Smooth muscle cell (in vitro differentiated cells): ENCODE data around the gene RFXANK. TPM values are rescaled to one million over a fixed set of nuclear protein-coding genes. Genes with fewer than 3 reads are reported as not detected.
A peak's percentile ranks its signal among the peaks of the same experiment; 100 is the strongest.

ENCODE experiments used
- DNase-seq: peaks from one replicate; lab custom pipeline; 2025; ENCODE audit not compliant: unreplicated experiment; lab: John Stamatoyannopoulos, UW
- H2AFZ ChIP-seq: fragments of 200-600 bp; sonication (generic); 2 replicates; pipeline ENCODE4 v1.6.0; 2016; ENCODE audit warnings: antibody characterized with exemption, low read depth, mild to moderate bottlenecking
- H3F3A ChIP-seq: fragments of 200-600 bp; sonication (generic); 2 replicates; pipeline ENCODE4 v1.6.0; 2017; ENCODE audit warnings: antibody characterized with exemption, low read depth
- H3K27ac ChIP-seq: fragments of 200-600 bp; sonication (generic); 2 replicates; pipeline ENCODE4 v1.5.1; 2016; ENCODE audit warnings: low read depth, mild to moderate bottlenecking
- H3K27me3 ChIP-seq: fragments of 200-600 bp; sonication (generic); 2 replicates; pipeline ENCODE4 v1.6.1; 2016; ENCODE audit warnings: low read depth, mild to moderate bottlenecking
- H3K36me3 ChIP-seq: fragments of 200-600 bp; sonication (generic); 2 replicates; pipeline ENCODE4 v1.5.1; 2016; ENCODE audit warnings: low read depth
- H3K4me1 ChIP-seq: fragments of 200-600 bp; sonication (generic); 2 replicates; pipeline ENCODE4 v1.5.1; 2016; ENCODE audit warnings: low read depth
- H3K4me2 ChIP-seq: fragments of 200-600 bp; sonication (generic); 2 replicates; pipeline ENCODE4 v1.6.0; 2016; ENCODE audit warnings: mild to moderate bottlenecking
- H3K4me3 ChIP-seq: fragments of 200-600 bp; sonication (generic); 2 replicates; pipeline ENCODE4 v1.5.1; 2016; ENCODE audit warnings: mild to moderate bottlenecking
- H3K79me2 ChIP-seq: fragments of 200-600 bp; sonication (generic); 2 replicates; pipeline ENCODE4 v1.6.0; 2016; ENCODE audit warnings: low read depth, mild to moderate bottlenecking
- H3K9ac ChIP-seq: fragments of 200-600 bp; sonication (generic); 2 replicates; pipeline ENCODE4 v1.6.0; 2016; ENCODE audit warnings: low read depth
- H3K9me3 ChIP-seq: fragments of 200-600 bp; sonication (generic); replicated peaks from 2 replicates; pipeline ENCODE4 v1.5.1; 2016; ENCODE audit warnings: low read depth
- H4K20me1 ChIP-seq: fragments of 200-600 bp; sonication (generic); 2 replicates; pipeline ENCODE4 v1.6.0; 2016; ENCODE audit warnings: low read depth
- CTCF ChIP-seq: fragments of 200-600 bp; sonication (generic); IDR thresholded peaks from 2 replicates; pipeline ENCODE4 v1.5.1; 2017; ENCODE audit warnings: borderline replicate concordance, mild to moderate bottlenecking, antibody characterized with exemption; ENCODE audit not compliant: insufficient read depth, poor library complexity, severe bottlenecking
- WGBS: methylation state at CpG from one replicate; pipeline ENCODE4 v1.1.7; 2016; ENCODE audit warnings: low lambda C conversion rate; 5-methylcytosine and 5-hydroxymethylcytosine counted together
- polyA plus RNA-seq: library from polyadenylated mRNA; unstranded; fragments of >200 nt; fragmentation: Nextera tagmentation; extraction: Ambion mirVana; gene quantifications from 2 replicates; pipeline ENCODE4 v1.2.1, GENCODE V29; 2016
- total RNA-seq: library from RNA; depleted of rRNA; stranded (reverse); fragments of >200 nt; gene quantifications from 2 replicates; pipeline ENCODE4 v1.2.3, GENCODE V29; 2014

Gene RFXANK
- total and polyA plus RNA-seq, 2 experiments from 2014 or later, result 59.6 to 94.8 TPM

DNA sequence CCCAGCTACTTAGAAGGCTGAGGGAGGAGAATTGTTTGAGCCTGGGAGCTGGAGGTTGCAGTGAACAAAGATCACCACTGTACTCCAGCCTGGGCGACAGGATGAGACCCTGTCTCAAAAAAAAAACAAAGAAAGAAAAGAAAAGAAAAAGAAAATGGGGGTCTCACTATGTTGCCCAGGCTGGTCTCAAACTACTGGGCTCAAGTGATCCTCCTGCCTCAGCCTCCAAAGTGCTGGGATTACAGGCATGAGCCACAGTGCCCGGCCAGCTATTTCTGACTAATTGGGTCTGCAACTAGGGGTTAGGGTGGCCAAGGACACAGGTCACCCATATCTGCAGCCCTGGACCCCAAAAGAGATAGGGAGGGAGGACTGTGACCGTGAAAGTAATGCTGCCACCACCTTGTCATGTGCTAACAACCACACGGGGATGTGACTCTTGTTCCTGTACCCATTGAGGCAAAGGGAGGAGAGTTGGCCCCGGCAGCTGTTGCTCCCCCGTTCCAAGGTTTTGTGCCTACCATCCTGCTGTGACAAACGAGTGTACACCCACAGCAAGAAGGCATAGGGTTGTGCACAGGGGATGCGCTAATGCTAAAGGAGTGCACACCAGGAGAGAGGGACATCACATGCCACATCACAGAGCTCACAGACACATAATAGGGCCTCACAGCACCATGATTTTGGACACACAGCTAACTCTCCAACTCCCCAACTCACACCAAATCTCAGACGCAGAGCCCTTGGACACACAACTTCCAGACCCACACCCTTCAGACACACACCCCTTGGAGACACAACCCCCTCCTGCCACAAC is 22.6 kb upstream of the RFXANK start:
- no peaks in the 10 kb centered on the region for H3K79me2 ChIP-seq
- no peaks in the 10 kb centered on the region for H3K36me3 ChIP-seq
- peak overlapping the region; percentile 38 for H3K4me3 ChIP-seq
- no peaks in the 10 kb centered on the region for H3F3A ChIP-seq
- no peak for TF ChIP-seq CTCF
- H3K4me1 ChIP-seq, result no peaks in the 10 kb centered on the region
- no peak overlapping the region for H3K9ac ChIP-seq
- DNase-seq, result no peak
- no peak overlapping the region for H2AFZ ChIP-seq
- peaks cover 11% of the 10 kb centered on the region for H4K20me1 ChIP-seq
- 81% methylated on average over 9 of the region's 9 CpGs for WGBS
- H3K4me2 ChIP-seq, result peak overlapping the region; percentile 81
- no peak overlapping the region for H3K27ac ChIP-seq
- no peaks in the 10 kb centered on the region for H3K27me3 ChIP-seq
- no peaks in the 10 kb centered on the region for H3K9me3 ChIP-seq

DNA sequence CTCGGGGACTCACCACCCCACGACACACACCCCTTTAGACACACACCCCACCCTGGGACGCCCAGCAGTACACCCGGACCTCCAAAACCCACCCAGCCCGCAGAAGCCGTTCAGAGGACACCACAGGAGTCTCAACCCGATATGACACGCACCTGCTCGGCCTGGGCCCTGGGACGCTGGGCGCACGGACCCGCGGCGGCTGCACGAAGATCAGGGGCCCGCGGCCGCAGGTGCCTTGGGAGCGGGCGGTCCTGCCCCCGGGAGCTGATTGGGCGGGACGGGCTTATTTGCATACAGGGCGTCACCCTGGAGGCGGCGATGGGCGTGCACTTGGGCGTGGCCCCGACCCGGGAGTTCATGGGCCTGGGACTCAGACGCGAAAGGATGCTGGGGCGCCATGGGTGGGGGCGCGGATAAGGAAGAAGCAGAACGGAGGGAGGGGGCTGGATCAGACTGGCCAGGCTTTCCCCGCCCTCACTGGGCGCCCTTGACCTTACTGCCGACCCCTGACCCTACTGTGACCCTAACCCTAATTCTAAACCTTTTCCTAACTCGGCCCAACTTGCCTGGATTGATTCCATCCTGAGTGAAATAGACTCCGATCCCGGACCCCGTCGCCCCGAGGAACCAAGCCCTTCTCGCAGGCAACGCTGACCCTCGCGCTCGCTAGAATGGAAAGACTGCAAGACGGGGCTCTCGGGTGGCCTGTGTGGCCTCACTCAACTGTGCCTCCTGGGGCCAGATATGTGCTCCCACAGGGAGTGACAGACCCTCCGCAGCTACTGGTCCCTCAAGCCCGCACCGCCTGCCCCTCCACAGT is 21.8 kb upstream of the RFXANK start, which contains the start of gene MEF2B:
TSS of gene MEF2B (minus strand) at position 211 of the 820 bp plus-strand sequence. CDS start 19,528 bp downstream, outside the sequence.
- H3K79me2 ChIP-seq, result no peaks in the 10 kb centered on the region
- TF ChIP-seq CTCF, result no peak
- H3K4me1 ChIP-seq, result no peaks in the 10 kb centered on the region
- no peaks in the 10 kb centered on the region for H3F3A ChIP-seq
- H3K4me3 ChIP-seq, result peak within 1 kb of the TSS; percentile 38
- H4K20me1 ChIP-seq, result peaks cover 11% of the 10 kb centered on the region
- H2AFZ ChIP-seq, result no peak within 1 kb of the TSS
- WGBS, result 17% methylated on average over 56 of the region's 56 CpGs
- peak; percentile 14 for DNase-seq
- H3K9ac ChIP-seq, result no peak within 1 kb of the TSS
- H3K27ac ChIP-seq, result no peak within 1 kb of the TSS
- no peaks in the 10 kb centered on the region for H3K36me3 ChIP-seq
- H3K4me2 ChIP-seq, result peak within 1 kb of the TSS; percentile 81
- H3K9me3 ChIP-seq, result no peaks in the 10 kb centered on the region
- H3K27me3 ChIP-seq, result no peaks in the 10 kb centered on the region

GRCh38 chr19:19170873-19171672 is 21.0 kb upstream of the RFXANK start:
- Histone ChIP-seq H4K20me1 (peaks cover 11% of the 10 kb centered on the region), H3K4me1 (no peaks in the 10 kb centered on the region), H3K9ac (no peak overlapping the region), H2AFZ (no peak overlapping the region), H3K4me3 (no peak overlapping the region), H3K27ac (no peak overlapping the region), H3F3A (no peaks in the 10 kb centered on the region), H3K79me2 (no peaks in the 10 kb centered on the region), H3K36me3 (no peaks in the 10 kb centered on the region), H3K9me3 (no peaks in the 10 kb centered on the region), H3K4me2 (peak overlapping the region; percentile 81), H3K27me3 (no peaks in the 10 kb centered on the region)
- TF ChIP-seq CTCF, result no peak
- WGBS, result 90% methylated on average over 6 of the region's 6 CpGs
- no peak for DNase-seq
